ENCODE results near the gene LEMD1.

DNA sequence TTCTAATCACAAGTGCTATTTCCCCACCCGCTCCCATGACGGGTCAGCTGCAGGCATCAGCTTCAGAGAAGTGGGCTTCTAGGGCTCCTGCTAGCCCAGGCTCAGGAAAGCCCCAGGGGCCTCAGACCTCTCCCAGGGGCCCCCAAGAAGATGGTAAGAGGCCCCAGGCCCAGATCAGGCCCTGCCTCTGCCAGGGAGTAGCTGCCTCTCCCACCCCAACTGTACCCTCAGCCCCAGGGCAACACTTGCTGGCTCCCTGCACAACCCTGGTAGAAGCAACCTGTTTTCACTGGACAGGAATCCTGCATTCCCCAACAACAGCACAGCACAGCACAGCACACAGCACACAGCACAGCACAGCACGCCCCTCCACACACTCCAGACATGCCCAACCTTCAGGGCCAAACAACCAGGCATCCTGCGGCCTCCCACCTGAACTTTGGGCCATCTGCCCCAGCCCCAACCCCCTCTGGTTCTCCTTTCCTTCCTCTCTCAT lies 27.4 kb upstream of the LEMD1 start:
- TF ChIP-seq, protein P1, sequence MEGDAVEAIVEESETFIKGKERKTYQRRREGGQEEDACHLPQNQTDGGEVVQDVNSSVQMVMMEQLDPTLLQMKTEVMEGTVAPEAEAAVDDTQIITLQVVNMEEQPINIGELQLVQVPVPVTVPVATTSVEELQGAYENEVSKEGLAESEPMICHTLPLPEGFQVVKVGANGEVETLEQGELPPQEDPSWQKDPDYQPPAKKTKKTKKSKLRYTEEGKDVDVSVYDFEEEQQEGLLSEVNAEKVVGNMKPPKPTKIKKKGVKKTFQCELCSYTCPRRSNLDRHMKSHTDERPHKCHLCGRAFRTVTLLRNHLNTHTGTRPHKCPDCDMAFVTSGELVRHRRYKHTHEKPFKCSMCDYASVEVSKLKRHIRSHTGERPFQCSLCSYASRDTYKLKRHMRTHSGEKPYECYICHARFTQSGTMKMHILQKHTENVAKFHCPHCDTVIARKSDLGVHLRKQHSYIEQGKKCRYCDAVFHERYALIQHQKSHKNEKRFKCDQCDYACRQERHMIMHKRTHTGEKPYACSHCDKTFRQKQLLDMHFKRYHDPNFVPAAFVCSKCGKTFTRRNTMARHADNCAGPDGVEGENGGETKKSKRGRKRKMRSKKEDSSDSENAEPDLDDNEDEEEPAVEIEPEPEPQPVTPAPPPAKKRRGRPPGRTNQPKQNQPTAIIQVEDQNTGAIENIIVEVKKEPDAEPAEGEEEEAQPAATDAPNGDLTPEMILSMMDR (IDR thresholded peaks at IDR 0.05), result no peak
- TF ChIP-seq POLR2A (IDR thresholded peaks at IDR 0.05), result no peak
